GM13976 (cell line): ENCODE results near the gene HIGD1B.
A peak's percentile ranks its signal among the peaks of the same experiment; 100 is the strongest.

Experiments
- DNase-seq: peaks from one replicate; pipeline ENCODE4 v3.0.0; 2012; ENCODE audit warnings: low spot score
- CTCF ChIP-seq: IDR thresholded peaks from 2 replicates; pipeline ENCODE4 v1.5.1; 2012; ENCODE audit warnings: borderline replicate concordance, mild to moderate bottlenecking; ENCODE audit not compliant: insufficient read depth; ENCODE audit errors: extremely low read depth, missing control alignments, control extremely low read depth
- in situ Hi-C: fragments of 300-500 bp; cut with MboI; formaldehyde crosslinking; loops from one replicate; pipeline ENCODE4 v1.12.0; 2022; ENCODE audit warnings: low sequenced_read_pairs, mixed read lengths, inconsistent platforms; ENCODE audit not compliant: unreplicated experiment

HIGD1B gene

GRCh38 chr17:44863061-44863918 is 15.6 kb downstream of the HIGD1B start:
- no peak for DNase-seq
- TF ChIP-seq CTCF: no peak
- in situ Hi-C loops: loop anchor here (10.0 kb wide), 1 partner anchor 88 kb away; no protein-coding TSS in a partner anchor

GRCh38 chr17:44864831-44865230 is 17.1 kb downstream of the HIGD1B start:
- in situ Hi-C loops: loop anchor here (10.0 kb wide), 1 partner anchor 90 kb away; no protein-coding TSS in a partner anchor
- TF ChIP-seq CTCF: no peak
- DNase-seq: no peak

GRCh38 chr17:44865231-44865660 is 17.6 kb downstream of the HIGD1B start:
- peak; percentile 78 for DNase-seq
- in situ Hi-C loops: loop anchor here (10.0 kb wide), 1 partner anchor 90 kb away; no protein-coding TSS in a partner anchor

DNA sequence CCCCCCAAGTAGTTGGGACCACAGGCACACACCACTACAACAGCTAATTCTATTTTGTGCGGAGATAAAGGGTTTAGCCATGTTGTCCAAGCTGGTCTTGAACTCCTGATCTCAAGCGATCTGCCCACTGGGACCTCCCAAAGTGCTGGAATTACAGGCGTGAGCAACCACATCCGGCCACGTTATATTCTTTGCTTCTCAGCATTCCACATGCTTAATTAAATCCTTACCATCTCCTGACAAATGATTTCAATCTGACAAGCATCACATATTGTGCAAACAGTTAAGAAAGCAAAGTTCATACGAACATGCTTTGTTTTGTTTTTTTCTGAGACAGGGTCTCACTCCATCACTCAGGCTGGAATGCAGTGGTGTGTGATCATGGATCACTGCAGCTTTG is 18.2 kb downstream of the HIGD1B start:
- TF ChIP-seq CTCF: no peak
- in situ Hi-C loops: loop anchor here (10.0 kb wide), 1 partner anchor 91 kb away; no protein-coding TSS in a partner anchor
- DNase-seq: no peak

More at GRCh38 chr17:44865231-44865660, 17.6 kb downstream of the HIGD1B start:
- peak; percentile 68 for TF ChIP-seq CTCF

- no peak for TF ChIP-seq CTCF
- DNase-seq: no peak
- in situ Hi-C loops: loop anchor here (10.0 kb wide), 1 partner anchor 93 kb away; no protein-coding TSS in a partner anchor
These were observed 20.2 kb downstream of the HIGD1B start for GRCh38 chr17:44867841-44868240.

- in situ Hi-C loops: no loop called here
- TF ChIP-seq CTCF: no peak
- DNase-seq: no peak
These were observed 23.9 kb downstream of the HIGD1B start for GRCh38 chr17:44871556-44871955.
